Stimulated activated naive CD8-positive, alpha-beta T cell treated with anti-CD3 and anti-CD28 coated beads, Interleukin-15, Interleukin-2, amounts not matched to agents 100 ng/mL and 50 ng/mL, for 24 hours (primary cell): Measurements from ENCODE around the gene WDR48.

Experiments
- H3K27ac Mint-ChIP-seq: one replicate; pipeline ENCODE4 v1.8.0; 2021; ENCODE audit warnings: mild to moderate bottlenecking, mixed read lengths
- H3K27me3 Mint-ChIP-seq: one replicate; pipeline ENCODE4 v1.8.0; 2021; ENCODE audit warnings: mixed read lengths
- H3K36me3 Mint-ChIP-seq: one replicate; pipeline ENCODE4 v1.8.0; 2021; ENCODE audit warnings: low read depth, mixed read lengths
- H3K4me1 Mint-ChIP-seq: one replicate; pipeline ENCODE4 v1.8.0; 2021; ENCODE audit warnings: low read depth, mixed read lengths
- H3K4me3 Mint-ChIP-seq: one replicate; pipeline ENCODE4 v1.8.0; 2021; ENCODE audit warnings: mild to moderate bottlenecking, mixed read lengths
- H3K9me3 Mint-ChIP-seq: one replicate; pipeline ENCODE4 v1.8.0; 2021; ENCODE audit warnings: mixed read lengths

The WDR48 gene

GRCh38 chr3:39143051-39143885 lies 91.5 kb downstream of the WDR48 start:
- Mint-ChIP-seq H3K36me3 (peaks cover 82% of the 10 kb centered on the region), H3K9me3 (no peaks in the 10 kb centered on the region), H3K27ac (peak overlapping the region; percentile 16), H3K27me3 (no peaks in the 10 kb centered on the region), H3K4me1 (peaks cover 88% of the 10 kb centered on the region), H3K4me3 (no peak overlapping the region)

GRCh38 chr3:39144095-39144747 lies 92.4 kb downstream of the WDR48 start:
- peaks cover 90% of the 10 kb centered on the region for H3K4me1 Mint-ChIP-seq
- peak overlapping the region; percentile 72 for H3K27ac Mint-ChIP-seq
- peaks cover 92% of the 10 kb centered on the region for H3K36me3 Mint-ChIP-seq
- H3K9me3 Mint-ChIP-seq: no peaks in the 10 kb centered on the region
- H3K27me3 Mint-ChIP-seq: no peaks in the 10 kb centered on the region
- H3K4me3 Mint-ChIP-seq: no peak overlapping the region

DNA sequence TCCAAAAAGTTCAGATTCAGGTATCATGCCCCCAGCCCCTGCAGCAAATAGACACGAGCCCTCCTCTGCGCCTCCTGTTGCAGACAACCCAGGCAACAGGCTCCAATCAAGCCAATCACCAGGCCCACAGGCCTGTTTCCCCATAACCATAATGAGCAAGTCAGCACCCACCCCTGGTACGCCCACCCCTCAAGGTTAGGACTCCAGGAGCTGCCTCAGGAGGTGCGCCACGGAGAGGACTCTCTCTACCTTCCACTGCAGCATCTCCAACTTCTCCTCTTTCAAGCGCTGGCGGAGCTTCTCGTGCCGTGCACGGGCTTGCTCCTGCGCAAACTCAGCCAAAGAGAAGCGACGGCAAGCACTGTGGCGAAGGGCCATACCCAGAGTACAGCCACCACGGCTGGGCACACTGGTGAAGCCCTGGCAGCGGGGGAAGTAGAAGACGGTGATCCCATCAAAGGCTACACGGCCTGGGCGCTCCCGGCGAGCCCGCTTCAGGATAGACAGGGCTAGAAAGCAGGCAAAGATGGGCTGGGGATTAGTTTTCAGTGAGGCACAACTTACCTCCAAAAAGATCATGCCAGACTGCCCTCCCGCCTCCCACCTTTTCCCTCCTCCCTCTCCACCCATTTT lies 93.0 kb downstream of the WDR48 start:
- Mint-ChIP-seq H3K4me1 (peaks cover 91% of the 10 kb centered on the region), H3K4me3 (no peak overlapping the region), H3K27ac (peak overlapping the region; percentile 72), H3K36me3 (peaks cover 93% of the 10 kb centered on the region), H3K9me3 (no peaks in the 10 kb centered on the region), H3K27me3 (no peaks in the 10 kb centered on the region)

DNA sequence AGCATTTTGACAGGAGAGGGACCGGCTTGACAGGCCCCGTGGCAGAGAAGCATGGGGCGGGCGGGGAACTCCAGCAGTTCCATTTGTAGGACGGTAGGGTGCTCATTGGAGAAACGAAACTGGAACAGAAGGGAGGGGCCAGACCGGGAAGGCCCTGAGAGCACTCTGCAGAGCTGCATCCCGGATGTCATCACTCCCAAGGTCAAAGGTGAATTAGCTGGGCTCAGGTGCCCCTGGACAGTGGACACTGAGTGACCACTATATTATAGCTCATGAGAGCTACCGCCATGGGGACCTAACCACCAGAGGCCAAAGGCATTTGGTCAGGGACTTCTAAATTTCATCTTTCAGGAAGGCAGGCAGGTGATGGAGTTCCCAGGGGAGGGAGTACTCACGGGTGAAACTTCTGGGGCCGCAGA lies 94.3 kb downstream of the WDR48 start:
- H3K36me3 Mint-ChIP-seq: peaks cover 94% of the 10 kb centered on the region

More for the DNA sequence above, 94.3 kb downstream of the WDR48 start:
- Mint-ChIP-seq H3K4me3 (peak overlapping the region; percentile 13), H3K27me3 (no peaks in the 10 kb centered on the region), H3K9me3 (no peaks in the 10 kb centered on the region), H3K27ac (peak overlapping the region; percentile 100), H3K4me1 (peaks cover 91% of the 10 kb centered on the region)
